OCI-LY7 (cell line): ENCODE measurements around the gene DFFA. TPM values are rescaled to one million over a fixed set of nuclear protein-coding genes. Genes with fewer than 3 reads are reported as not detected.

Experiments
- BruUV-seq: library from RNA; stranded (reverse); fragments of 400-500 nt; replicated peaks from 2 replicates; lab custom pipeline; 2021; lab: Mats Ljungman, UMichigan
- CTCF ChIA-PET: fragments of 300-600 bp; sonication (Branson Sonifier 250); formaldehyde crosslinking; loops from one replicate; lab custom pipeline; 2022; ENCODE audit warnings: antibody characterized with exemption; ENCODE audit not compliant: unreplicated experiment; lab: Charles Lee
- POLR2A ChIA-PET: fragments of 300-600 bp; sonication (Branson Sonifier 250); formaldehyde crosslinking; loops from one replicate; lab custom pipeline; 2022; ENCODE audit warnings: antibody characterized with exemption; lab: Charles Lee
- DNase-seq: peaks from one replicate; pipeline ENCODE4 v3.0.0-alpha.2; 2015; ENCODE audit warnings: low spot score
- H2AFZ ChIP-seq: fragments of 200-600 bp; sonication (generic), shearing (Covaris generic); 2 replicates; pipeline ENCODE4 v1.6.1; 2014; ENCODE audit warnings: mild to moderate bottlenecking, antibody characterized with exemption, low read length, moderate library complexity
- H3K27ac ChIP-seq: fragments of 200-600 bp; sonication (generic); 2 replicates; pipeline ENCODE4 v1.5.1; 2014; ENCODE audit warnings: mixed run types, low read depth, mild to moderate bottlenecking, moderate library complexity, low read length, inconsistent platforms; ENCODE audit not compliant: poor library complexity, severe bottlenecking
- H3K36me3 ChIP-seq: fragments of 200-600 bp; sonication (generic); 2 replicates; pipeline ENCODE4 v1.6.1; 2014; ENCODE audit warnings: mild to moderate bottlenecking, antibody characterized with exemption, low read length, moderate library complexity, mixed read lengths; ENCODE audit not compliant: insufficient read depth
- H3K4me1 ChIP-seq: fragments of 200-600 bp; sonication (generic); 2 replicates; pipeline ENCODE4 v1.5.1; 2014; ENCODE audit warnings: mild to moderate bottlenecking, low read length; ENCODE audit not compliant: insufficient read depth, poor library complexity, severe bottlenecking
- H3K4me2 ChIP-seq: fragments of 200-600 bp; sonication (generic); 2 replicates; pipeline ENCODE4 v1.6.1; 2014; ENCODE audit warnings: mild to moderate bottlenecking, low read length
- H3K4me3 ChIP-seq: fragments of 200-600 bp; sonication (generic); 2 replicates; pipeline ENCODE4 v1.5.1; 2014; ENCODE audit warnings: mild to moderate bottlenecking, low read depth, low read length; ENCODE audit not compliant: poor library complexity, severe bottlenecking
- H3K79me2 ChIP-seq: fragments of 200-600 bp; sonication (generic); 2 replicates; pipeline ENCODE4 v1.6.1; 2016; ENCODE audit warnings: low read depth, mild to moderate bottlenecking, low read length, moderate library complexity, mixed read lengths; ENCODE audit not compliant: insufficient read depth
- H3K9me2 ChIP-seq: fragments of 200-600 bp; sonication (generic); 2 replicates; pipeline ENCODE4 v1.6.1; 2016; ENCODE audit warnings: mild to moderate bottlenecking, low read length, mixed read lengths; ENCODE audit not compliant: insufficient read depth
- H3K9me3 ChIP-seq: fragments of 200-600 bp; sonication (generic); 2 replicates; pipeline ENCODE4 v1.6.1; 2014; ENCODE audit warnings: mild to moderate bottlenecking, mixed run types, low read length, mixed read lengths
- H4K20me1 ChIP-seq: fragments of 200-600 bp; sonication (generic); 2 replicates; pipeline ENCODE4 v1.6.1; 2014; ENCODE audit warnings: mild to moderate bottlenecking, antibody characterized with exemption, low read length, moderate library complexity, mixed read lengths; ENCODE audit not compliant: insufficient read depth
- CTCF ChIP-seq: fragments of 200-600 bp; sonication (generic); conservative IDR thresholded peaks from 2 replicates; pipeline ENCODE4 v1.5.1; 2014; ENCODE audit warnings: mild to moderate bottlenecking, antibody characterized with exemption, low read length, moderate library complexity, mixed read lengths
- EZH2phosphoT487 ChIP-seq: fragments of 200-600 bp; sonication (generic); IDR thresholded peaks from 2 replicates; pipeline ENCODE4 v1.6.1; 2018; ENCODE audit warnings: low read depth, borderline replicate concordance, mild to moderate bottlenecking, mixed run types, antibody characterized with exemption, low read length, moderate library complexity, mixed read lengths
- intact Hi-C: fragments of 100-400 bp; cut with micrococcal nuclease; formaldehyde crosslinking; loops from one replicate; pipeline ENCODE4 v1.10.0; 2022; ENCODE audit not compliant: unreplicated experiment
- total RNA-seq, 2 experiments: library from RNA; depleted of rRNA in 1 of 2; stranded (reverse); fragments of >200 nt in 1 of 2; shearing (Covaris generic) in 1 of 2; gene quantifications; 2 replicates each; pipeline ENCODE4 v1.2.3, GENCODE V29; 2014 to 2022

DFFA gene
- total RNA-seq, 2 experiments from 2014 or later: 64.6 to 79.0 TPM

- Histone ChIP-seq H3K27ac (no peak overlapping the region), H3K79me2 (no peaks in the 10 kb centered on the region), H3K9me3 (no peaks in the 10 kb centered on the region), H3K4me3 (no peak overlapping the region), H3K4me1 (no peaks in the 10 kb centered on the region), H3K36me3 (no peaks in the 10 kb centered on the region), H3K4me2 (no peak overlapping the region), H4K20me1 (no peaks in the 10 kb centered on the region), H2AFZ (no peak overlapping the region), H3K9me2 (no peaks in the 10 kb centered on the region)
- DNase-seq: no peak
- TF ChIP-seq CTCF: no peak
- no peak for TF ChIP-seq EZH2phosphoT487
- intact Hi-C loops: no loop called here
- CTCF ChIA-PET: no interaction called here
- no TSS peak for BruUV-seq
- POLR2A ChIA-PET: interaction anchor here (0.6 kb wide), 1 partner anchor 39 kb away, joined by 5 read pairs; no protein-coding TSS in a partner anchor
Measured at GRCh38 chr1:10446790-10447422, 25.4 kb downstream of the DFFA start.

DNA sequence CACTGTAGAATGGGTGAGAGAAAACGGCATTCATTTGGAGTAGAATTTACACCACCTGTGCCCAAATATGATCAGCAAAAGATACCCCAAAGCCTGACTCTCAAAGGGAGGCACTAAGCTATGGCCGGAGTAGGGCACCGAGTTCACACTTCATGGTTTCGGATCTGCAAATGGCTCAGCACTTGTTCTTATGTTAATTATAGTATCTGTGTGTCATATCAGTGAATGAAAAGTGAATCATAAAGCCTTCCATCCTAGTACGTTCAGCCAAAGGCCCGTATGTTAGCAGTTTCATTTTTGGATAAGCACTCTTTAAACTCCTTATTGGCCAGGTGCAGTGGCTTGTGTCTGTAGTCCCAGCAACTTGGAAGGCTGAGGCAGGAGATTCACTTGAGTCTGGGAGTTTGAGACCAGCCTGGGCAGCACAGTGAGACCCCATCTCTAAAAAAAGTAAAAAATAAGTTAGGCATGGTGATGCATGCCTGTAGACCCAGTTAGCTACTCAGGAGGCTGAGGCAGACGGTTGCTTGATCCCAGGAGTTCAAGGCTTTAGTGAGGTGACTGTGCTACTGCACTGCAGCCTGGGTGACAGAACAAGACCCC, 27.4 kb downstream of the DFFA start:
- Histone ChIP-seq H3K9me3 (no peaks in the 10 kb centered on the region), H3K27ac (no peak overlapping the region), H3K9me2 (no peaks in the 10 kb centered on the region), H3K79me2 (no peaks in the 10 kb centered on the region), H3K4me2 (no peak overlapping the region), H2AFZ (no peak overlapping the region), H3K36me3 (peaks cover 5% of the 10 kb centered on the region; the same call in 1 of the 2 replicates), H3K4me3 (no peak overlapping the region), H4K20me1 (no peaks in the 10 kb centered on the region), H3K4me1 (no peaks in the 10 kb centered on the region)
- CTCF ChIA-PET: no interaction called here
- BruUV-seq: no TSS peak
- TF ChIP-seq CTCF: no peak
- no peak for TF ChIP-seq EZH2phosphoT487
- intact Hi-C loops: no loop called here
- DNase-seq: no peak
- POLR2A ChIA-PET: no interaction called here

GRCh38 chr1:10444248-10444647, 28.1 kb downstream of the DFFA start:
- intact Hi-C loops: no loop called here
- Histone ChIP-seq H3K4me1 (no peaks in the 10 kb centered on the region), H2AFZ (no peak overlapping the region), H3K79me2 (no peaks in the 10 kb centered on the region), H3K27ac (no peak overlapping the region), H3K4me3 (no peak overlapping the region), H3K4me2 (no peak overlapping the region), H3K9me3 (no peaks in the 10 kb centered on the region), H4K20me1 (no peaks in the 10 kb centered on the region), H3K36me3 (peaks cover 5% of the 10 kb centered on the region; the same call in 1 of the 2 replicates), H3K9me2 (no peaks in the 10 kb centered on the region)
- POLR2A ChIA-PET: interaction anchor here (0.7 kb wide), 2 partner anchors 11 to 14 kb away, joined by 3 to 4 read pairs; partner anchors contain the start of gene CENPS
- CTCF ChIA-PET: no interaction called here
- TF ChIP-seq EZH2phosphoT487 (no peak), CTCF (no peak)
- DNase-seq: no peak
- BruUV-seq: no TSS peak
